Stimulated activated CD8-positive, alpha-beta memory T cell treated with anti-CD3 and anti-CD28 coated beads, Interleukin-4, amount 100 ng/mL, for 4 hours (primary cell): ENCODE results near the gene NDUFAF8.
A peak's percentile ranks its signal among the peaks of the same experiment; 100 is the strongest.
"Not testable (repeated sequence)": the region's sequence is repeated elsewhere in the genome, so short reads cannot be mapped to it uniquely, and the experiment has no call there.

Source experiments
- DNase-seq, 2 donors: peaks; one replicate each; pipeline ENCODE4 v3.0.0-alpha.2; 2020; ENCODE audit warnings: low read depth in 2 of 2, low spot score in 1 of 2

Gene NDUFAF8

DNA sequence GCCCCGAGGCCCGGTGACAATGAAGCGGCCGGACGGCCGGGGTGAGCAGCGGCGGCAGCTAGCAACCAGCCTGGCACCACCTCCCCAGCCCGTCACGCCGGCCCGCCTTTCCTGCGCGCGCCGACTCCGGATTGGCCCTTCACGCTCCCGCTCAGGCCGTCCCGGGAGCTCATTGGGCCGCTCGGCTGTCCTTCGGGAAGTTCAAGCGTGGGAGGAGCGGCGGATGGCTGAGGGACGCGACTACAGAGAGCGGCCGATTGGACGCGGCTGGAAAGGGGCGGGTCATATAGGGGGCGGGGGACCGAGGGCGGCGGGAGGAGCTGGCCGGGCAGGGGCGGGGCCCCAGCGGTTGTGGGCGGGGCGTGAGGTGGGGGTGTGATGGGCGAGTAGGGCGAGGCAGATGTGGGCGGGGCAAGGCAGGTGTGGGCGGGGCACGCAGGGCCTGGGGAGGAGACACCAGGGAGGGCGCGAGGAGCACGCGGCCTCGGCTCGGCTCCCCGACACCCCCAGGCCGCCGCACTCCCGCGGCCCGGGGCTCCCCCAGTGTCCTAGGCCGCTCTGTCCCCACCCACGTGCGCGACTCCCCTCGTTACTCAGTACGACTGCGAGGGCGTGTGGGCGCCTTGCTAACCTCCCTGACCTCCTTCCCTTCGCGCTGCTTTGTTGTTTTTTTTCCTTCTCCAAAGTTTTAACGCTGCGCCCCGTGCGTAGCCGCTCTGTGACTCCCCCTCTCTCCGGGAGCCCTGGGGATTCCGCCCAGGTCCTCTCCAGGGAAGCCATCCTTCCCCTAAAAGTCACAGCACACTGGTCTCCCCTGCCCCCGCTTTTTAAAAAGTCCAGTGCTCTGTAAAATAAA, 16.0 kb upstream of the NDUFAF8 start, which contains the start of gene CEP131:
TSS of gene CEP131 (minus strand) at position 60 of the 856 bp plus-strand sequence. CDS start 2,909 bp downstream, outside the sequence.
- DNase-seq = peak; percentile 98 to 99

DNA sequence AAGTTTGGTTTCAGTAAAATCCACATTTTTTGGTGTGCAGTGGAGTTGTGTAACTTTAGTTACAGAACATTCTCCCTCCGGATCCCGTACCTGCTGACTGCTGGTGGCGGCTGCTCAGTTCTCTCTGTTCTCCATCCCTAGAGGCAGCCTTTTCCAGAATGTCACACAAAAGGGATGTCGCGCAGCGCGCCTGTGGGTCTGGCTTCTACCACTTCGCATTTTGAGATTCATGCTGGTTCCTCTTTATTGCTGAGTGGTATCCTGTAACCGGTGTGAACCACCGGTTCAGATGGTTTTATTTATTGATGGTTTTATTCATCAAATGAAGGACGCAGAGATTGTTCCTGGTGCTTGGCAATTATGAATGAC, 15.4 kb upstream of the NDUFAF8 start:
- no peak for DNase-seq

DNA sequence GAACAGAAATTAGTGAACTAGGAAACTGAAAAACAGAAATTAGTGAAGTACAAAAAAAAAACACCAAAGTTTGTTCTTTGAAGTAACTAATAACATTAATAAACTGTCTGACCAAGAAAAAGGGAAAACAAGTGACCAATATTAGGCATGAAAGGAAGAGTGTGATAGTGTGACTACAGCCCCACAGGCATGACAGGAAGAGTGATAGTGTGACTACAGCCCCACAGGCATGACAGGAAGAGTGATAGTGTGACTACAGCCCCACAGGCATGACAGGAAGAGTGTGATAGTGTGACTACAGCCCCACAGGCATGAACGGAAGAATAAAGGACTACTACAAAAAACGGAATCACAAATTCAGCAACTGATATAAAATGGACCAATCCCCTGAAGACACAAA, 11.5 kb upstream of the NDUFAF8 start:
- DNase-seq = not testable (repeated sequence)

DNA sequence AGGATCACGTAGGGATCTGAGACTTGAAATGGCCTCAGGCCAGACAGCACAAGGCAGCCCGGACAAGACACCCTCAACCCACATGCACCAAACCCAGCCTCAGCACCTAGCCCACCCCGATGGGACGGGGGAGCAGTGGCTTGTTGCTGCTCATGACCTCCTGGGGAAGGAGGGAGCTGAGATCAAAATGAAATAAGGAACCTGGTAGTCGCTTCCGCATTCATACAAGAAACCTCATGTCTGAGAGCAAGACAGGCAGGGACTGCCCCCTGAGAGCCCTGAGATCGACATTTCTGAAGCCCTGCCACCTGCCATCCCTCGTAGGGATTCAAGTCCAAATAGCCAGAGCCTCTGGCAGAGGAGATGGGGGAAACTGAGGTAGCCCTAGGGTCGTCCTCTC, 10.7 kb upstream of the NDUFAF8 start:
- no peak for DNase-seq

DNA sequence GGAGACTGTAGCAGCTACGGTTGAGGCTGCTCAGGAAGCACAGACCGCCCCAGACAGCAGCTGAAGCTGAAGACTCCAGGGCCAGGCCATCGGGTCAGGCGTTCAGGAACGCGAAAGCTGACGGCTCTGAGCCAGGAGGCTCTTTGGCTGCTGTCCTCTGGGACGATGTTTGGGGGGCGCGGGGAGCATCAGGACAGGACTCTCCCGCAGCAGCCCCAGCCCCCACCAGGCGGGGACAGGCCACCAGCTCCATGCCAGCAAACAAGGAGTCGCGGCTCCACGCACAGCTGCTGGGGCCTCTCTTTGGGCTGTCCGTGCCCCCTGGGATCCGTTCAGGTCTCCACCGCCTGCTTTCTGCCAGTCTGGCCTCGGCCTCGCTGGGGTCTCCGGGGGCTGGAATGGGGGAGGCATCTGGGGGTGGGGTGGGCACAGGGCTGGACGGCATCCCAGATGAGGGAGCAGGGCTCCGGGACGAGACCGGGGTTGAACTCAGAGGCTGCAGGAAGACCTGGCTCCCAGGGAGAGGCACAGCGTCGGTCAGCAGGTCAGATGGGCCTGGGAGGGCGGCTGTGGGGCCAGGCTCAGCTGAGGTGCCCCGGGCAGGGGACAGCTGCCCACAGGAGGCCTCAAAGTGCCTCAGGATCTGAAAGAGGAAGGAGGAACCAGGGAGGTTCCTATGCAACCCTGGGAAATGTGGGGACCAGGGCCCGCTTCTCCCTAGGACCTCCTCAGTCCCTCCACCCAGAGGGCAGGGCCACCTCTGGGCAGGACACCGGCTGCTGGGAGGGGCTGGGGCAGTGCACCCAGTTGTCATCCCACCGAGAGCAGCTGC, 10.1 kb upstream of the NDUFAF8 start:
- DNase-seq = no peak

DNA sequence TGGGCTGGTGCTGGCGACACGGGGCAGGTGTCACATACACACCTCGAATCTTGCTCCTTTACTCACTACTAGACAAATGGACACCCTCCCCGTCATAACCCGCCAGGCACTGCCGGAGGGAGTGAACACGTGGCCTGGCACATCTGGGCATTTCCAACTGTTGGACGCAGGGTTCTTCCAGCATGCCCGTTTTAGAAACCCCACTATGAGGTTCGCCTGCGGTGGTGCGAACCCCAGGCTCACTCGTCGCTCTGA, 9.5 kb upstream of the NDUFAF8 start:
- DNase-seq = no peak

DNA sequence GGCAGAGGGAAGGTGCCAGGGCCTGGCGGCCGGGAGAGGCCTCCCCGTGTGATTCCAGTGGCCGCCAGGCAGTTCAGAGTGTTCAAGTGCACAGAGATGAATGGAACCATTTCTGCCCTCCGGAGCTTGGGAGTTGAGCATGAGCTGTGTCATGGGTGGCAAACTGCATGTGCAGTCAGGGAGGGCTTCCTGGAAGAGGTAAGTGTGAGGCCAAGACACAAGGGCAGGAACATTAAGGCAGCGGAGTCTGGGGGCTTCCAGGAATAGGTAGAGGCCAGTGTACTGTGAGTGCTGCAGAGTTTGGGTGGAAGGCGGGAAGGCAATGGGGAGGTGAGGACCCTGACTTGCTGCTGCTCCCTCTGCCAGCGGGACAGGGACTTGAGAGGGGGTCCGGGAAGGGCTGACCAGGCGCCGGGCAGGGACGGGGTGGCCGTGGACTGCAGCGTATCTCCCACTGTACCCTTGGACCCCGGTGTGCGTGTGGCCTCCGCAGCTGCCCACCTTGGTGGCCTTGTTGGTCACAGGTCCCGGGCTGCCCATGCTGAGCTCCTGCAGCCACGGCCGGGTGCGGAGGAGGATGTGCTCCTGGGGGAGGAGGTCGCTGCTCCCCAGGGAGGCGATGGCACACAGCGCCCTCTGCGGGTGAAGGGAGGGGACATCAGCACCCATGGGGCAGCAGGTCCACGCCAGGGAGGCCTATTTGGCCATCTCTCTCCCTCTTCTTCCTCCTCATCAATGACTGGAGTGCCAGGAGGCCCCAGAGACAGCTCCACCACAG, 8.9 kb upstream of the NDUFAF8 start:
- DNase-seq = no peak

DNA sequence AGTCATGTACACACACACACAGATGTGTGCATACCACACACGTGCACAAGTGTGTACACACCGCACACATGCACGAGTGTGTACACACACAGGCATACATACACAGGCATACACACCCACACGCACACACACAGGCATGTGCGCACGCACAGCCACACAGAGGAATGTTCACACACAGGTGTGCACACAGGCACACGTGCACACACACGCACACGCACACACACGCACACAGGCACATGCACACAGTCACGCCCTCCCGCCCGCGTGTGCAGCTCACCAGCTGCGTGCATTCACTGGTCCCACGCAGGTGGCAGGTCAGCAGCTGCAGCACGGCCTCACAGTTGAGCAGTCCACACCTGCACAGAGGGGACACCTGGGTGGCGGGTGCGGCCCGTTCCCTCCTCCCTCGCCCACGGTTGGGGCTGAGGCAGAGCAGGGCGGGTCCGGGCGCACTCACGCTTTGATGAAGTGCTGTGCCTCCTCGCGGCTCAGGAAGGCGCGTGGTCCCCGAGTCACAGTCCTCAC, 7.9 kb upstream of the NDUFAF8 start:
- no peak for DNase-seq

DNA sequence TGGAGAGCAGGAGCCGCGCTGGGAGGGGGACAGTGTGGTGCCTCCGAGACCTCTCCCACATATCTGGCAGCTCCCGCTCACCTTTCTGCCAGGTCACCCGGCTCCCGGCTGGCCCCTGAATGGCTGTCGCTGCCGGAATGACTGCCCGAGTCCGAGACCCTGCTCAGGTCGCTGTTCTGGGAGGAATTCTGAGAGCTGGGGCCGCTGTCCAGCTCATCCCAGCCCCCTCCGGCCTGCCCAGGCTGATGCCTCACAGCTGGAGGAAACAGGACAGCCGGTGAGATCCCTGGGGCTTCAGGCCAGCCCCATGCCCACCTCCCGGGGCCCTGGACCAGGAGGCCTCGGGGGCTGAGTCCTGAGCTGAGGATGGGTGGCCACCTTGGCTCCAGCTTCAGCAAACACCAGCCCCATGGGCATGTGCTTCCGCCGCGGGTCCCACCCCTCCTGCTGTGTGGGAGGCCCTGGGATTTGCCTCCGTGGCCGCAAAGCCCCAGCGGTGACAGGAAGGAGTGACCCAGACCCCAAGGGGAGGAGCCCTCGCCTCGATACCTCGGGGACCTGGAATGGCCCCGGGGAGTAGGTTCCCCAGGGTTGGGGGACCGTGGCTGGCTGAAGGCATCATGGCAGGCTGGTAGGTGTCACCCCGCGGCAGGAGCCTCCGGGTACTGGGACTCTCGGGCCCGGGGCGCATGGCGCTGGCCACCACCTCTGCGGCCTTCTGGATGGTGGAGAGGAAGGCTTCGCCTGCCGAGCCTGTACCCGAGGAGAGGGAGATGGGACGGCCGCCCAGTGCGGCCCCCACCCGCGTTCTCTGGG, 7.1 kb upstream of the NDUFAF8 start:
- no peak for DNase-seq

DNA sequence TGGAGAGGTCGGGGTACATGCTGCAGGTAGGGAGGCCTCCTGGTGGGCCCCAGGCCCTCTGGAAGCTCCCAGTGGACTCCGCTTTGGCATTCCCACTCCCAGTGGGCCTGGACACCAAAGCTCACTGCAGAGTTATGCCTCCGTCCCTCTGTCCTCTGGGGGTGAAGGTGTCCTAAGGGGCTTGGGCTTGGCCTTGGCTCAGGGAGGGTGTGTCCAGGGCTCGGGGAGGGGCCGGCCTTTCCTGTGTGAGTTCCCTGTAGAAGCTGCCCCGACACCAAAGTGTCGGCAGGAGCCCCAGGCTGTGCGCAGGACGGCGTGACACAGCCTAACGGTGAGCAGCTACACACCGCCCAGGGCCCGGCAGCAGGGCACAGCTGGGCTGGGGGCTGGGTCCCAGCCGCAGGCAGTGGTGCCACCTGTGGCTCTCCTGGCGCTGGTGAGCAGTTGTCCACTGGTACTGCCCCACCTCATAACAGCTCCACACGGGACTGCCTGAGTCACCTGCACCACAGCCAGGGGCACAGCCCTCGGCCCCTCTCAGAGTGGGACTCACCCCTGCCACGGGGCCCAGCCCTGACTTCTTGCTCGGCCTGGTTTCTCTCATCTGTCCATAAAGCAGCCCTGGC, 6.4 kb upstream of the NDUFAF8 start:
- no peak for DNase-seq

DNA sequence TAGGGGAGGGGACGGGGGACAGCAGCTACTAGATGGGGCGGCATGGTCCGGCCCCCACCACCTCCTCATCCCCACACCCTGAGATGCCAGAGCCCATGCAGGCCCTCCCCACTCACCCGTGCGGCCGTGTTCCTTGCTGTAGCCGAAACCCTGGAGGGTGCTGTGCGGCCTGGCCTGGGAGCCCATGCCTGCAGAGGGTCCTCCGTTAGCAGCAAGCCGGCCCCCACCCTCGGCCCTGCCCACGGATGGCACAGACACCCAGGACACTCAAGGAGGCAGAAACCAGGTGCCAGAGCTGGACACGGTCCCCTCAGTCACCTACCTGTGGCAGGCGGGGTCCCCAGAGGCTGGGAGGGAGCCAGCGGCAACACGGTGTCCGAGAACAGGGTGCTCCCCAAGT, 5.8 kb upstream of the NDUFAF8 start:
- DNase-seq = no peak

DNA sequence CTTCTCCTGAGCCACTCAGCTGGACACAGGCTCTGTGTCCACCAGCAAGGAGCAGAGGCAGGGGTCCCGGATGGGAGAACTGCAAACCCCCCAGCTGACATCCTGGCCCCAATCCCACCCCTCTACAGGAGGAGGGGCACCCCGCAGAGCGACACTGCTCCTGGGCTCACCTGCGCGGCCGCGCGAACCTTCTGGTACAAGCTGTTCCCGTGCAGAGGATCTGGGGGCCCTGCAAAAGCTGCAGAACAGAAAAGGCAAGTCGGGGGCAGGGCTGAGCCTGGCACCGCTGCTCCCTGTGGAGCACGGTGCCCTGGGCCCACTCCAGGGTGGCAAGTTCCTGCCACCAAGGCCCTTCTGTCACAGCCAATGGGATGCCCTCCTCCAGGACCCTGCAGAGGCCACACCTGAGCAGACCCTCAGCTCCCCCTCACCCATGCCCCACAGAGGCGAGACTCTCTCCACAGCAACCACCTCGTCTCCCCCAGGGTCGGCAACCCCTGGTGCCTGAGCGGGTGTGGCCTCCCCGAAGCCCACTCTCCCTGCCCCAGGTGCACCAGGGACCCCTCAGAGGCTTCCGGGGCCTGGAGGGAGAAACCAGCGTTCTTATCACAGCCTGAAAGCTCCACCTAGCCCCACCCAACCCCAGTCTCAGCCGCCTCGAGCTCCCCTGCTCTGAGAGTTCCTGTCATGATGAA, 5.2 kb upstream of the NDUFAF8 start:
- DNase-seq = no peak

DNA sequence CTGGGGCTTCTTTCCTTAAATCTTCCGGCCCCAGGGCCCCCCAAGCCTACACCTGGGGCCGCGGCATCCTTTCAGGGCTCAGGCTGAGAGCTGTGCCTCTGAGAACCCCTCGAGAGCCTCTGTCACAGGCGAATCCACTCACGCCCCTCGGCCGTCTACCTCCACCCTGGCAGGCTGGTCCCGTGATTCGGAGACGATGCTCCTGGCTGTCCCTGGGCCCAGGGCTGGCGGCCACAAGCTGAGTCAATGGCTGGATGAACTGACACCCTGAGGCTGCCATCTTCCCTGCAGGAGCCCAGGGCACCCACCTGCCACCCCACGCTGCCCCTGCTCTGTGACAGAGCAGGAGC, 4.6 kb upstream of the NDUFAF8 start:
- no peak for DNase-seq

DNA sequence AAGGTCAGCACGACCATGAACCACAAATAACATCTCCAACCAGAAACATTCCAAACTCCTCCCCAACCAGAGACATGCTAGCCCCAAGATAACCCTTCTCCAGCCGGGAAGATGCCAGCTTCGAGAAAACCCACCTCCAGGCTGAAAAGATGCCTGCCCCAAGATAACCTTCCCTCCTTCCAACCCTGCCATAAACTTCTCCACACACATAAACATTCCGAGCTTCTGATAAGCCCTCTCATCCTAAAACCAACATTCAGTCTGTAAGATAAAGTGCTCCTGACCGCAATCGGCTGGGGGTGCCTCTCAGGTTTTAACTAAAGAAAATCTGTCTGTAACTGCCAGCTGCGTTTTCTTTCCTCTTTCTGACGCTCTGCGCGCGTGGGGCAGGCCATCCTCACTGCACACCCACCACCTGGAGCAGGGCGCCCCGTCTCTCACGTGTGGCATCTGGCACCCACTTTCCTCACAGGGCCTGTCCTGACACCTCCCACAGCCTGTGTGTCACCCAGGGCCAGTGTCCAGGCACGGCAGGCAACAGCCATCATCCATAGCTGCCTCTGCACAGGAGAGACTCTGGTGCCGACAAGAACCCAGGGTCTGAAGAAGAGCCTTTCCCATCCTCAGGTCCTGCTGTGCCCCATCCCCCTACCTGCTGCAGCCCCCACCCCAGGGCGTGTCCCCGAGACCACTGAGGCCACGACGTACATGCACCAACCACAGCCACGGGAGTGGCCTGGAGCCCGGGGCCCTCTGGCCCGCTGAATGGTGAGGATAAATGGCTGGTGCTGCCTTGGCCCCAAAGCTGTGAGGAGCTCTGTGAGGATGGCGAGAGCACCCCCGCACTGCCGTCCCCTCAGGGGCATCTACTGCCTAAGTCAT, 3.9 kb upstream of the NDUFAF8 start:
- DNase-seq = no peak

DNA sequence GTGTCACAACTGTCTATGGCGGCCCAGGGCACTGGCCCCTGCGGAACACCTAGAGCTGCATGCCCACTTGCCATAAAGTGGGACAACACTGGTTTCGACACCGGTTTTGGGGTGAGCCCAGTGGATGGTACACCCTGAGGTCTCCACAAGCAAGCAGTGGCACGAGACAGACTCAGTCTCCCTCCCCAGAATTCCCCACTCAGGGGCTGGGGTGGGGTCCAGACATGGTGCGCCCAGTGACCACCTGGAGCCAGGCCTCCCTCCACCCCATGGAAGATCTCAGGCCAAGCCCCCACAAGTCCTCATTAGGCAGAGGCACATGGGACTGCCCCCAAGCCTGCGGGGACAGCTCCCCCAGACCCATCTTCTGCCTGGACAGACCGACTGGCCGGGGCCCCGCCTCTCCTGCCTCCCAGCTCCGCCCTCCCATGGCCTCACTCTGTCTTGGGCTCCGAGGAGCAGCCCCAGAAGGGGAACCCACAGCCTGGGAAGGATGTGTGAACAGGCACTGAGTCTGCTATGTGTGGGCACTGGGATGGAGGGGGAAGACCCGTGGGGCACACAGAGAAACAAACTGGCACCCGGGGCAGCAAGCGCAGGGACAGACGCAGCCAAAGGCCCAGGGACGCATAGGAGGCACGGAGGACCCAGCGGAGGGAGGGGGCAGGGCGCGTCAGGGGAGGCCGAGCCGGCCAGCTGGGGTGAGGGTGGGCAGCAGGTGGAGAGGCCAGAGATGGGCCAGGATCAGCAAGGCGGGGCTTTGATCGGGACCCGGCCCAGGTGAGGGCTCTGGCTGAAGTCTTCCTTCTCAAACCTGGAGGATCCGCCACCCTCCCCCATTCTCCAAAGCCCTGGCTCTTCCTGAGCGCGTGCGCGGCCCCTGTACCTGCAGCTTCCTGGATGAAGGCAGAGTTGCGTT, 3.0 kb upstream of the NDUFAF8 start:
- no peak for DNase-seq

DNA sequence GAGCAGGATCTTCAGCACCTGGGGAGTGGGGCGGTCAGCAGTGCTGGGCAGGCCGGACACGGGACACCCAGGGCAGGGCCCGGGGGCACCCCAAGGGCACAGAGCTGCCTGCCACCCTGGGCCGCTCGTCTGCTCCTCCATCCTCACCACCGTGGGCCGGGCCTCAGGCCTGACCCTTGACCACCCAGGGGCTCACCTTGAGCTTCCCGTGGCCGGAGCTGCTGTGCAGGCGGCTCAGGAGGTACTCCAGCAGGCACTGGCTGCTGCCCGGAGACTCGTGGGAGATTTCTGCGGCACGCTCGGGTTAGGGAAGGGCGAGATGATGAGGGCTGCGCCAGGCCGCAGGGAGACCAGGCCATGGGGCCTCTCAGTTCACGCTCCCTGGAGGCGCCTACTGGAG, 2.3 kb upstream of the NDUFAF8 start:
- no peak for DNase-seq

DNA sequence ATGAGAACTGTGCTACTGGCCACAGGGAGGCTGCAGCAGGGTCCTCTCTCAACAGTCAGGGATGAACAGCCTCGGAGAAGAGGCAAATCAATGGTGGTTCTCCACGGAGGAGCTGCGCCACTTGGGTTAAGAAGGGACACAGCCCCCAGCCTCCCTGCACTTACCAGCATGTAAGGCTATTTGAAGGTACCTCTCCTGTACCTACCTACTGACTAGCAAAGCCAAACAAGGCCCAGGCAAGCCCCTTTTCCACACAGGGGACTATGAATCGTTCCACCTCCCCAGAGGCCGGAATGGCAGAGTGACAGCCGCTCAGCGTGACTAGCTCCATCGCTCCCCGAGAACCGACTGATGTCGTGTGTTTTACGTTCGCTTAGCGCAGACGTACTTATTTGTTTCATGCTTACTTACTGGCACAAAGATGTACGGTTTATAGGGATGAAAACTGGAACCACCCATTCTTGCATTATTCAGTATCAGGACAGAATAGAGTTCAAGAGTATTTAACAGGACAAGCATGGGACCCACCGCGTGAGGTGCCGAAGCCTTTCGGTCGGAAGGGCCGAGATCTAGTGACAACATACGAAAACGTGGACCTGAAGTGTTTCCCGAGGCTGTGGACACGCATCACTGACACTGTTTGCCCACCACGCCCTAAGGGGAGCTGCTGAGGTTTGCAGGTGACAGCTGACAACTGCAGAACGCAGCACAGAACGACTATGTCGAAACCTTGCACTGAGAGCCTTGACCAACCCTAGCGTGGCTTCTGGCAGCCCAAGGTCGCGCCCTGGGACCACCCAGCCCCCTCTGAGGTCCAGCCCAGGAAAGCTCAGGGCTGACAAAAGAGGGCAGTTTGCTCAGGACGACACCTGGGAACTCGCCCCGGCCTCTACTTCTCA, 1.3 kb upstream of the NDUFAF8 start:
- DNase-seq = no peak
